NCI-H2196 (cell line): ENCODE results near the gene TNS1.

ENCODE experiments used
- DNase-seq: peaks from one replicate; lab custom pipeline; 2025; ENCODE audit not compliant: unreplicated experiment; lab: John Stamatoyannopoulos, UW

TNS1 gene

DNA sequence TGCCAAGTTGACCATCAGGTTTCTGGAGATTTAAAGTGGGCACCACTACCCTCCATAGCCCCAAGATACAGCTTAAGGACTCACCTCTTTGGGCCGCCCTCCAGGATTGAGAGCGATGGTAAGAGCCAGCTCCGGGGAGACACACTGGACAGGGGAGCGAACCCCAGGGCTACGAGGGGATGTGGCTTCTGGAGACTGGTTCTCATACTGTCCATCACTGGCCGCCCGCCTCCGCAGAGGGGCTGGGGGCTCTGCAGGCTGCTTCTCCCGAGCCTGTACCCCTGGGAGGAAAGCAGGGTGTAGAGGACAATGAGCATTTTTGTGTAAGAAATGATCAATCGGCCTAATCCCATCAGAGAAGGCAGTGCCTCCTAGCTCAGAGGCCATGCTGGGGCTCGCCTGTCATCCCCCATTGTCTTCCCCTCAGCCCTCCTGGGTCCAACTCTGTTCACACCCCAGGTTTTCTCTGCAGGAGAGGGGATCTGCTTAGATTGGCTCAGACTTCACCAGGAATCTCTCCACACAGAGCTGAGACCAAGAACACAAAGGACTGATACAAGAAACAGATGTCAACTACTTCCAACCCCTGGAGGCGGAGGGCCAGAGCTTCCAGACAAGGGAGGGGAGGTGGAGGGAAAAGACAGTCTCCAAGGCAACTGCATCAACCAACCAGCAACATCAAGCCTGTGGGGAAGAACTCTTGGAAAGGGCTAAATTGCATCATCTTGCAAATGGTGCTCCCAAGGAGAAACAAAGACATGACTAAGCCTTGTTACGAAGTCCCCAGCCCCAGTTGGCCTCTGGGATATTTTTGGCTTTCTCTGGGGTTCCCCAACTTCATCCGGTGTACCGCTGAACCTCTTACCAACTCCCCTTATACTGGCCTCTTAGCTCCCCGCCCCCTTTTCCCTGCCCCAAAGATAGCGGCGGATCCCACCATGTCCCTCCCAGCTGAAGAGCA is 166.6 kb downstream of the TNS1 start:
- no peak for DNase-seq

DNA sequence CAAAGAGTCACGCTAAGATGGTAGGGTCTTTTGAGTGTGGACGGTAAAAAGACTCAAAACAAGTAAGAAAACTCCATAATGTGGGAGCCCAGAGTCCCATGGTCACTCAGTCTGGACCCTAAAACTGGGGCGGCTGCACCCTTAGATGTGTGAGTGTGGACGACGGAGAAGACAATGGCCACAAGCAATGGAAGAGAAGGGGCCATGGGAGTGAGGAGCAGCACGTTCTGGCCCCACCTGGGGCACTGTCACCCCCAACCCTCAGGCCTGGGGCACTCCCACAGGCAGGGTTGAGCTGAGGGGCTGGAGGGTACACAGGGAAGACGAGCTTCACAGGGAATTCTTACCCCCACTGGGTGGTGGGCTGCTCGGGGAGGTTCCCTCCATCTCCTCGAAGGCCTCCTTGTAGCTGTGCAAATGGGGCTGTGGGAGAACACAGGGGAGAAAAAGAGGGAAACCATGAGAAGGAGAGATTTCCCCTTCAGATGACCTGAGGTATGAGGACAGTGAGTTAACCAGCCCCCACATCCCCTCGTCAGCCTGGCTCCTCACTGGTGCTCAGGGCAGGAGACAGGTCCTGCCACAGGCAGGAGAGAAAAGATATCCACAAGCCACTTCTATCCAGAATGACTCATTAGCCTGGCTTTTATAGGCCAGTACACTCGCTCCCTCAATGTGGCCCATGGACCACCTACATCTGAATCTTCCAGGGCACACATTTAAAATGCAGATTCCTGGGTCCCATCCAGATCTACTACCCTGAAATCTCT is 167.9 kb downstream of the TNS1 start:
- no peak for DNase-seq

DNA sequence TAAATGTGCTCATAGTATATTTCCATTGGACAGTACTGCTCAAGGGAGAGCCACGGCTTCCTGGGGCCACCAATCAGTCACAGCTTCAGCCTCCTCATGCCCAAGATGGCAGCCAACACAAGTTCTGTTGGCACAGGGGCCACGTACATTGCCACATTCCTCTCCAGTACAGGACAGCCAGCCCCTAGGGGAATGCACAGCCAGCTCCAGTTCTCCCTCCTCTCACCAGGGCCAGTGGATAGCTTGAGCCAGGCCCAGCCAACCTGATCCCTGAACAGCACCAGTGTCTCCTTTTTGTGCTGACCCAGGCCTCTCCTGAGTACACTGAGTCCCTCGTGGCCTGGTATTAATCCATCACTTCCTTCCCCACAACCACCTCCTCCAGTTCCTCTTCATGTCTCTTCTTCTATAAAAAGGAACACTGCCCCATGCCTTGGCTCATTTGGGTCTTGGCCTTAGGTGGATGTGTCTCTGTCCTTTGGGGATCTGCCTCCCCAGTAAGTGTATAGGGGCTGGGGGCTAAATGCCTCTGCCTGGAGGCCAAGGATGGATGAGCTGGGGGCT is 168.7 kb downstream of the TNS1 start:
- no peak for DNase-seq

DNA sequence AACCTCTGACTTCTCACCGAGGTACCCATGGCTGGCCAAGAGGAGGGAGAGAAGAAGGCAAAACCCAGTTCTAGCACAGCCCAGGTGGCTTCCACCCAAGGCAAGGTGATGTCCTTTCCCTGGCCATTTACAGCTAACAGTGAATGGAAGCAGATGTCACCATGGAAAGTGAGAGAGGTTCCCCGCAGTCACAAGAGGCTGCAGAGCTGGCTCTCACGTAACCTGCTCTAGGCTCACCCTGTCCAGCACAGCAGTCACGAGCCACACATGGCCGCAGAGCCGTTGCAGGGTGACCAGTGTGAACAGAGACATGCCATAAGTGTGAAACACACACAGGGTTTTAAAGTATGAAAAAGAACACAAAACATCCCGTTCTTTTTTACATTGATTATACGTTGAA is 169.4 kb downstream of the TNS1 start:
- no peak for DNase-seq

DNA sequence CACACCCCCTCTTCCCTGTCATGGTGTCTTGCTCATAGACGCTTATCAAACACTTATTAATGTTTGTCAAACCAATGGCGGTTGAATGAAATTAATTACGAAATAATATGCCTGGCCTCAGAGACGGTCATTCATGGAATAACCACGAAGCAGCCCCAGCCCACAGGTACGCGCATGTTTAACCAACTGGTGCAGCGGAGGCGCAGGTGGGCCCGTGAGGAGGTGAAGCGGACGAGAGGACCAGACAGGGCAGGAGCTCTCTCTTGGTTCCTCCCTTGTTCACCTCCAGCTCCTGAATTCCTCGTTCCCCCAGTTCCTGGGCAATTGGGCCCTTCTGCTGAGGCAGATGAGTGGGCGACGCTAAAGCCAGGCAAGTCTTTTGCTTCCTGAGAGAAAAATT is 169.8 kb downstream of the TNS1 start:
- no peak for DNase-seq

DNA sequence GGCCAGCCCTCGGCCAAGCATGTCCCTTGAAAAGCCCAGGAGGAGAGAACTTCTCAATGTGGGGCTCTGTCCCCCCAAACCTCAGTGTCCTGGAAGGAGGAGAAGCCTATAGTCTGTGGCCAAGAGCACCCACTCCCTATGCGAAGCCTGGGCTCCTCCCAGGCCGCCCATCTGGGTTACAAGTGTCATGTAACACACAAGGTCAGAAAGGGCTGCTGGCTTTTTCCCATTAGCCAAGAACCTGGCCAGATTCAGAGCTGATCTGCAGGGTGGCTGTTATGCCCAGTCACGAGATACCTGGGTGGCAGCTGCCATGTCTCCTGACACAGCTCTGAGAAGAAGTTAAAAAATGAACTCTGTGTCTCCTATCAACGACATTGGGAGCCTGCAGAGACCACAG is 170.7 kb downstream of the TNS1 start:
- no peak for DNase-seq

DNA sequence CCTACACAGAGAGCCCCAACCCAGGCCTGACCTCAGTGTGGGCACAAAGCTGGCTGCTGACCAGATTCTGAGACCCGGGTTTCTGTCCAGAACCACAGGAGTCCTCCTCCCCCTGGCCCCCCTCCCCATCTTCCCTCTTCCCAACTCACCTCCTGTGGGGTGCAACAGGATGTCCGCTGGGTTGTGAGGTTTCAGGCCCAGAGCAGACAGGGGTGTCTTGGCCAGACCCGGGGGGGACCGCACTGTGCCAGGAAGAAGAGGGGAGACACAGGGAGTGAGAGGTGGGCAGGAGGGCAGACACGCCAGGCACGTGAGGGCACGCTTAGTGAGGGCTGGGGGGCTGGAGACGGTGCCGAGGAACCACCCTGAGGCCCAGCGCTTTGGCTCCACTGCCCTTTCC is 171.5 kb downstream of the TNS1 start:
- DNase-seq: no peak

DNA sequence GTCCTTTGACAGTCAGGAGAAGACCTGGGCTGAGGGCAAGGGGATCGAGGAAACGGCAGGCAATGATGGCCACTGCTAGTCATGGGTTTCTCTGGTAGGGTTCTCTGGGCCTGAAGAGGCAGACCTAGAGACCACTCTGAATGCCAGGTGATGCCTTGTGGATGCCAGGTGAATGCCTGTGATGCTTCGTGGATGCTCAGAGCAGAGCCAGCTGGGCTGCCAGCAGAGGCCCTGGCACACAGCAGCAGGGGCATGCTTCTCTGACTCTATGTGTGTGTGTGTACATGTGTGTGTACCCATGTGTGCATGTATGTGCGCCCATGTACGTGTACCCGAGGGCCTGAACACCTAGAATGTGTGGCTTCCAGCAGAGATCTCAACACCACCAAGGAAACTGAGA is 172.0 kb downstream of the TNS1 start:
- DNase-seq: no peak

DNA sequence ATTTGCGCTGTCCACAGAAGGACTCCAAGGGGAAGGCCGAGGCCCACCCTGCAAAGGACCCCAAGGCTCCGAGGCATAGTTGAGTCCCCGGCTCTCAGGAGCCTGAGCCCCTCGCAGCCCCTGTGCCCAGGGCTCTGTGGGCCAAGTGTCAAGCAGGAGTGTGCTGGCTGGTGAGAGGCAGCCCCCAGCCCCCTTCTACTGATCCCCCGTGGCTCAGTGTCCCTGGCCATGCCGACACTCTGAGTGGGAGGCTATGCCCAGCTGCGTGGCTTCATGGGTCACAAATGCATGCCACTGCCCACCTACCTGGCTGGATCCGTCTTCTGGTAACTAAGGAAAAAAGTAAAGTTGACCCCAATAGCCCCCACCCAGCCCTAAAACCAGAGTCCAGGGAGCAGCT is 172.7 kb downstream of the TNS1 start:
- no peak for DNase-seq

DNA sequence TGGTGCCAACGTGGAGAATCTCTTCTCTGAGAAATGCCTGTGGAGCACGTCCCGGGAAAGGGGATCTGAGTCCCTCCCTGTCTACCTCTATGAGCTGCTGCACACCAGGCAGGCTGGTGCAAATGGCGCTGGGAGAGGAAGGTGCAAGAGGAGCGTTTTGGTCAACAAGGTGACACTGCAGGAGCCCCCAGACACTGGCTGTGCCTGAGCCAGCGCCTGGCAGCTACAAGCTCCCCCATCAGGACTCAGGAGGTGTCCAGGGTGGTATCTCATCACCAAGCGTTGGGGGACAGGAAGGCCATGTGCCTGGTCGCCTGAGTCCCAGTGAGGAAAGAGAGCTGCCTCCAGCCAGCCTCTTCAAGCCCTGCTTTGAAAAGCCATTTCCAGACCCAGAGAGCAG is 173.4 kb downstream of the TNS1 start:
- no peak for DNase-seq

DNA sequence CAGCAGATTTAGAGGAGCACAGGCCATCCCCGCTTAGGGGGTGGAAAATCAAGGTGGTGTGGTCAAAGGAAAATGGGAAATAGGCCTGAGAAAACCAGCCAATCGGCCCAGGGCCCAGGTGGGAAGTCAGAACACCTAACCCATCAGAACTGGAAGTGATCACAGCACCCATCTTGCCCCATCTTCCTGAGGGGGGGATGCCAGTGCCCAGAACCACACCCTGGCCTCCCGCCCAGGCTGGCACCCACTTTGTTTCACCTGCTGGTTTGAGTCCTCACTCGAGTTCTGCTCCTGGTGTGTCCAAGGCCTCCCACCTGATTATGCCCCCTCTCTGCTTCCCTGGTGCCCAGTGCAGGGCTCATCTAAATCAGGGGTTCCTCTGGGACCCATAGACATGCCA is 174.5 kb downstream of the TNS1 start:
- no peak for DNase-seq

DNA sequence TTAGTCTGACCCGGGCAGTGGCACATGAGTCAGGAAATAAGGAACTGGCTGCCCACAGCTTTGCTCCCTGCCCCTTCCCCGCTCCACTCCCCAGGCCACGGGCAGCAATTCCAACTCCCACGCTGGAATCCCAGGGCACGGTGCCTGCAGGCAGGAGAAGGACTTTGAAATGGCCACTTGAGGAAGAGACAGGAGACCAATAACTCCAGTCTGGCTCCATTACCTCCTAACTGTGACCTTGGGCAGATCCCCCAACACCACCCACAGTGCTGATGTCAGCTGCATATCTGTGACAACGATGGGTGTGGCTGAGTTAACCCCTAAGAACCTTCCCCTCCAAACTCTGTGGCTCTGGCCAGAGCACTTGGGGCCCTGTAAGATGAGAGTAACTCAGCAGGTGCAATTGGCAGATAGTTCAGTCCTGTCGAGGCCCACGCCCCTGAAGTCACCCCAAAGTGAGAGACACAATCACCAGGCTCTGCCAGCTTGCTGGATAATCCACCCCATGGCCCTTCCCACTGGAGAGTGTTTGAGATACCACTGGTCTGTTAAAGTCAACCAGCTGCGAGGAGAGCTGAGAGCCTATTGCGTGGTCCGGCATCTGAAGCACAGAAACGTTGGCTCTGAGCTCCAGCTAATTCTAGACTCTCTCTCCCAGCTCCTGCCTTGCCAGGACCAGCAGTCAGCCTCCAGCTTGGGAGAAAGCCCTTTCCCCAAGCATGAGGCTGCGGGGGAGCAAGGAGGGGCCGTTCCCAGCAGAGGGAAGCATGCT is 175.2 kb downstream of the TNS1 start:
- no peak for DNase-seq

DNA sequence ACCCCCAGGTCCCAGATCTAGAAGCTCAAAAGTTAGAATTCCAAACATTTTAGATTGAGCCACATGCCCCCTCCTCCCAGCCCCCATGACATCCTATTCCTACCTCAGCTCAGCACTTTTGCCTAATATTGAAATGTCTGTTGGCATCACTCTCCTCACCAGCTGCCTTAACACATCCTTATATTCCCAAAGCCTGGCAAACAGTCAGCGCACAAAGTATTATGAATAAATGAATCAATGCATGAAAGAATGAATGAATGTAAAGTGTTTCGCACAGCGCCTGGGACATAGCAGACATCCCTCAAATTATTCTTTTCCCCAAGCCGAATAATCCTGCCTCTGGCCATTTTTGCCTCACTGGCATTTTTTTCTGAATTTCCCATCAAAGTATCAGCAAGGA is 175.8 kb downstream of the TNS1 start:
- DNase-seq: no peak

DNA sequence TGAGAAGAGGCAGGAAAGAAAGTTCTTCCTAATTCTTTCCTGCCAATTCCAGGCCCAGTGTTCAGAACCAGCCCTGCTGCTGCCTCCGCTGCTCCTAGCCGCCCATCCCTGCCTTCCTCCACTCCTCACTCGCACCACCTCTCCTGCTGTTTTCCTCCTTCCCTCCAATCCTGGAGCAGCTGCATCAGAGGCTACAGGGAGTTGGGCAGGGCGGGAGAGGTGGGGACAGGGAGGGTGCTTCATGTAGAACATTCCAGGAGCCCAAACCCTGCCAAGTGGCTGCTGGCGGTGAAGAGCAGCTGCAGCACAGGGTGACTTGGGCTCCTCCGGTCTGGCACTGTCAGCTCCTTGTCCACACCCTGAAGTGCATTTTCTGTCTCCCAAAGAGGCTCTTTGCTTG is 176.3 kb downstream of the TNS1 start:
- no peak for DNase-seq

DNA sequence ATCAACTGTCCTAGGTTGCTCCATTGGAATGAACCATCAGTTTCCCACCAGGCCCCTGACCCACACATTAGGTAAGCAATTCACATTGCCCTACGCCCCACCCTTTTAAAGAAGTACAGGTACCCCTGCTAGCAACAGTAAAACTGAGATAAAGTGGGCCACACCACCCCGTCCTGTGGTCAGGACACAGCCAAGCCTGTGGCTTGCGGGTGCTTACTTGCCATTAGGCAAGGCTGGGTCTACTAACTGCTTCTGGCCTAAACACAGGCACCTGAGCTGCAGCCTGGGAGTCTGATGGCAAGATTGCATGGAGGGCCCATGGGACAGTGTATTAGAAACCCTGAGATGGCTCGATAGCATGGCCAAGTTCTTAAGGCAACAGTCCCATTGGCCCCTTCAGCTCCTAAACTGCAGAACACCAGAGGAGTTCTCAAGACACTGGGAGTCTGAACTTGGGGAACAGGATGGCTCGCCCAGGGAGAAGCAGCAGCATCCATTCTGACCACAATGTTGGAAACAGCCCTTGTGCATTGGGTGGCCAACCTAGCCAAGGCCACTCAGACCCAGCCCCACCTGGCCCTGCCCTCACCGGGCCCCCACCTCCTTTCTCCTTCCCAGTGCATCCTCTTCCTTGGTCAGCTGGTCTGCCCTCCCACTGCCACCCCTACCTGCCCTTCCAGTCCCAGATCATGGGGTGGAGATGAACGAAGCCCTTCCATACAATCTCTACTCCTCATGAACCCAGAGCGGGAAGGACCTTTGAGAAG is 177.1 kb downstream of the TNS1 start:
- DNase-seq: no peak

DNA sequence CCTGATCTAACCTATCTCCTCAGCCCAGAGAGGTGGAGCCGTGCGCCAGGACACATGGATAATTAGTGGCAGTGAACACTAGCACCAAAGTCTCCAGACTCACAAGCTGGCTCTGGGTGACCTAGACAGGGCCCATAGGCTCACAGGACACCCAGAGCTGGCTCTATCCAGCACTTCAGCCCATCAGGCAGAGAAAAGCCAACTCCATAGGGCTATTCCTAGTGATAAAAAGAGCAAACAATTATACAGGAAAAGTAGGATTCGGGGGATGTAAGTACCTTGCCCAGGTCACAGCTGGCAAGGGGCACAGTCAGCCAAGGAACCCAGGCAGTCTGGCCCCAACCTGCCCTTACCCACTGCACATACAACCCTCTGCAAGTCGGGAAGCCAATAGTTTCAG is 178.6 kb downstream of the TNS1 start:
- no peak for DNase-seq

DNA sequence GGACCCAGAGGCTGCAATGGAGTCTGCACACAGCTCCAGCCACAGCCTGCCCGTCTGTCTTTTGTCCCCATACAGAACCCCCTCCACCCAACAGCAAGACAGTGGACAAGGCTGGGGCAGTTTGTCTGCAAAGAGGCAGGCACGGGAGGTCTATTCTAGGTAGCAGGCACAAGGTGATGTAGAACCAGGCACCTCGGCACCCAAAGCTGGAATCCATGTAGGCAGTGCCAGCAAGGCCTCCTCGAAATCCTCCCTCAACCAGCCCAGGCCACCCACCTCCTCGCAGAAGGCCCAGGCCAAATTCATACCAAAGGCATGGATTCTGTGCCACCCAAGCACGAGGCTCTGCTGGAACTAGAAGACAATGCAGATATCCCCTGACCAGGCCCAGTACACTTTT is 179.2 kb downstream of the TNS1 start:
- DNase-seq: no peak

DNA sequence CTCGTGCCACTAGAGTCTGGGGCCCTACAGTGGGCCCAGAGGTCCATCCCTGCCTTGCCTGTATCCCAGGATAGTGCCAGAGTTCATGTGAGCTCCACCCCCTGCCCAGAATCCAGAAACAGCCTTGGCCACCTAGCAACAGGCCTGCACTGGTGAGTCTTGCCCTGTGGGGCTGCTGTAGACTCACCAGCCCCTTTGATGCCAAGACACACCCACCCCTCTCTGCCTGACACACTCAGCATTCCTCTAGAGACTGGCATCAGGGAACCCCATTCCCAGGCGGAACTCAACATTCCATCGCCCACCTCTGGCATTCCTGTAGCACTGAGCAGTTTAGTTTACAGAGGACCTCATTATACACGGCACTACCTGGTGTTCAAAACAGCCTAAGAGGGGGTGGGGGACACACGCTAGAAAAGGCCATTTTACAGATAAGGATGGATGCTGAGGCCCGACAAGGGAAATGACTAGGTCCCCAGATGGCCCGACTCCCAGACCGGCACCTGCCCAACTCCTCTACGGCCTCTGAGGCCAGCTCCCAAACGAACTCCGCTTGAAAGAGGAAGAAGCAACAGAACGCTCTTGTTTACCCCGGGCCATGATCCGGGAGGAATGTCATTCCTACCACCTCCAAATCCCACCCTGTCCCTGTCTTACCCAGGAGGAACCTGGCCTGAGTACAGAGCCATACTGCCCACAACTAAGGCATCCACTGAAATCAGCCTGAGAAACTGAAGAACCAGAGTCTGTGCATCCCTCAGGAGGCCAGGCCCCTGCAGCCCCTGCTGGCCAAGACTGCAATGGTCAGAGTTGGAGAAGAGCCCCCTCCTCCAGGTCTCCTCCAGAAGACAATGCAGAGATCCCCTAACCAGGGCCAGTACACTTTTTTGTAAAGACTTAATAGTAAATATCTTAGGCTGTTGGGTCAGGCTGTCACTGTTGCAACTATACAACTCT is 180.2 kb downstream of the TNS1 start:
- DNase-seq: no peak

DNA sequence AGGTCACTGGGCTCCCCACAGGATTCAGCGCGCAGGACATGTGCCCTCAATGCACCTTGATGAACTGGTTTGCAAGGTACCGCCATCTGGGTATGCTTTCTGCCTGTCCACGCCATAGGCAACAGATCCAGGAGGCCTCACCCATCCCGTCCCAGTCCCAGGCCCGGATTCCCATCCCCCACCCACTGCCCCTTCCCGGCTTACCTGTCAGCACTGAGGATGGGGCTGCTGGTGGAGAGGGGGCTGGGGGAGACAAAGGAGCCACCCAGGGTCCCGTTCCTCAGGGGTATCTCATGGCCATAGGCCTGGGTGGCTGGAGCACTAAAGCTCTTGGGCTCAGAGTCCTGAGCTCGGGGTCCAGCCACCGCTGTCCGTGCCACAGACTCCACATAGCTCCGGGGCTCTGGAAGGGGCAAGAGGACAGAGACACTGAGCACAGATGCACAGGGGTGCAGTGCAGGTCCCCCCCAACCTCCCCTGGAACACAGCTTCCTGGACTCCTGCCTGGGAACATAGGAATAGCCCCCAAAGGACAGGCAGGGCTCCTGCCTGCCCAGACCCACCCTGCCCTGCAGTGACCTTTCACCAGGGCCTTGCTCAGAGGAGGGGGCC is 181.2 kb downstream of the TNS1 start:
- DNase-seq: no peak
